Activated T-cell treated with anti-CD3 and anti-CD28 coated beads, Interleukin-2, amount 50 U/mL, for 48 hours (primary cell): Measurements from ENCODE around the gene SLC41A3.

Source experiments
- DNase-seq, 2 experiments: peaks; one replicate each; pipeline ENCODE4 v3.0.0-alpha.2; 2020

SLC41A3 gene

GRCh38 chr3:126119008-126119675 lies 35.2 kb upstream of the SLC41A3 start:
- no peak for DNase-seq

GRCh38 chr3:126118591-126118990 lies 34.7 kb upstream of the SLC41A3 start:
- DNase-seq: peak in 1 of 2 experiments; percentile 5

- DNase-seq: peak in 1 of 2 experiments; percentile 3
Measured at GRCh38 chr3:126117786-126118185, 33.9 kb upstream of the SLC41A3 start.

GRCh38 chr3:126117212-126117611 lies 33.3 kb upstream of the SLC41A3 start:
- DNase-seq: no peak

GRCh38 chr3:126116526-126116925 lies 32.6 kb upstream of the SLC41A3 start:
- peak in 1 of 2 experiments; percentile 13 for DNase-seq

- DNase-seq: no peak
Measured at GRCh38 chr3:126114443-126115386, 30.8 kb upstream of the SLC41A3 start.

GRCh38 chr3:126113733-126114442 lies 30.0 kb upstream of the SLC41A3 start:
- no peak for DNase-seq

GRCh38 chr3:126113238-126113555 lies 29.3 kb upstream of the SLC41A3 start:
- DNase-seq: no peak

- no peak for DNase-seq
Measured at GRCh38 chr3:126112531-126113237, 28.8 kb upstream of the SLC41A3 start.

GRCh38 chr3:126111566-126112475 lies 27.9 kb upstream of the SLC41A3 start:
- no peak for DNase-seq

GRCh38 chr3:126111126-126111551 lies 27.2 kb upstream of the SLC41A3 start:
- DNase-seq: no peak

- peak in 1 of 2 experiments; percentile 2 for DNase-seq
Measured at GRCh38 chr3:126110431-126111125, 26.7 kb upstream of the SLC41A3 start.

- DNase-seq: no peak
Measured at GRCh38 chr3:126109880-126110235, 25.9 kb upstream of the SLC41A3 start.

- DNase-seq: no peak
Measured at GRCh38 chr3:126109146-126109879, 25.4 kb upstream of the SLC41A3 start.

- DNase-seq: peak in 1 of 2 experiments; percentile 1
Measured at GRCh38 chr3:126108676-126109050, 24.7 kb upstream of the SLC41A3 start.

- peak in 1 of 2 experiments; percentile 5 for DNase-seq
Measured at GRCh38 chr3:126107957-126108675, 24.2 kb upstream of the SLC41A3 start.

- DNase-seq: peak in 1 of 2 experiments; percentile 9
Measured at GRCh38 chr3:126107203-126107939, 23.4 kb upstream of the SLC41A3 start.

- peak in 1 of 2 experiments; percentile 9 for DNase-seq
Measured at GRCh38 chr3:126106336-126107202, 22.6 kb upstream of the SLC41A3 start.
